Measurements from ENCODE around the gene ARHGAP19. TPM values are rescaled to one million over a fixed set of nuclear protein-coding genes. Genes with fewer than 3 reads are reported as not detected.

ARHGAP19 gene
- total and polyA plus RNA-seq, 9 of the 15 experiments (the other 6 are each of a cell fraction or from before 2014, with no cell fraction given) = 14.8 to 49.5 (median 26.8) TPM

GRCh38 chr10:97328646-97329453 lies 36.4 kb upstream of the ARHGAP19 start:
- TF ChIP-seq ZBTB43 (CRISPR knock-in tag; IDR thresholded peaks at IDR 0.05) (no peak), C11orf30 (IDR thresholded peaks at IDR 0.05; ENCODE audit: low read depth) (peak; percentile 96), ZNF316 (IDR thresholded peaks at IDR 0.05) (peak; percentile 97), MAFF (IDR thresholded peaks at IDR 0.05; ENCODE audit: low read length) (peak; percentile 98), MAFG (tag; conservative IDR thresholded peaks at IDR 0.05) (peak; percentile 92), ARID1B (IDR thresholded peaks at IDR 0.05) (peak; percentile 18; the same call in 1 of the 2 replicates), RCOR1 (IDR thresholded peaks at IDR 0.05; ENCODE audit: borderline replicate concordance in 1 of 2, low read depth in 2 of 2, low read length in 2 of 2) (0 out of 4 replicates have a peak, but pooled peaks of 1 of the 2 experiments have one; percentile 24), BCL6 (CRISPR knock-in tag; IDR thresholded peaks at IDR 0.05) (no peak), MAFK (IDR thresholded peaks at IDR 0.05; ENCODE audit: low read length) (peak; percentile 96), CBFA2T3 (IDR thresholded peaks at IDR 0.05) (peak; percentile 62), ZNF311 (CRISPR knock-in tag; IDR thresholded peaks at IDR 0.05) (no peak), HMBOX1 (IDR thresholded peaks at IDR 0.05) (peak; percentile 95), KDM1A (IDR thresholded peaks at IDR 0.05) (peak; percentile 54 to 61; a peak in 2 of 4 replicates)
- Histone ChIP-seq H2AFZ (ENCODE audit: low read depth, low read length) (no peak overlapping the region), H3K9ac (ENCODE audit: insufficient read depth in 1 of 2, low read depth in 2 of 2, low read length in 2 of 2) (no peak overlapping the region; a peak in 1 of 4 replicates), H3K79me2 (ENCODE audit: control insufficient read depth, insufficient read depth, low read length) (peaks cover 49% of the 10 kb centered on the region), H4K20me1 (replicated peaks; ENCODE audit: control insufficient read depth, insufficient read depth, low read length) (no peaks in the 10 kb centered on the region), H3K9me3 (replicated peaks; ENCODE audit: control insufficient read depth, insufficient read depth, low read depth, low read length) (no peaks in the 10 kb centered on the region), H3K27me3 (ENCODE audit: control insufficient read depth in 2 of 2, insufficient read depth in 2 of 2, low read length in 2 of 2) (no peaks in the 10 kb centered on the region), H3K27ac (ENCODE audit: extremely low read depth, low read depth, low read length) (no peak overlapping the region), H3K4me3 (no peak overlapping the region), H3K4me1 (replicated peaks in 1 of 2; ENCODE audit: control insufficient read depth in 2 of 2, insufficient read depth in 2 of 2, low read length in 2 of 2) (peaks cover 23 to 29% of the 10 kb centered on the region in 2 experiments), H3K9me1 (ENCODE audit: control insufficient read depth, insufficient read depth, low read length) (no peaks in the 10 kb centered on the region), H3K4me2 (ENCODE audit: insufficient read depth, low read length) (peak overlapping the region; percentile 37; the same call in 1 of the 2 replicates), H3K36me3 (ENCODE audit: control insufficient read depth, insufficient read depth, low read length) (peaks cover 27% of the 10 kb centered on the region)
- CTCF ChIA-PET (ENCODE audit: low intra/inter-chr PET ratio) = no interaction called here
- in situ Hi-C loops (cut with MboI) (no loop called here), intact Hi-C loops (cut with micrococcal nuclease) (no loop called here)
- DNase-seq (ENCODE audit: extremely low read depth in 1 of 4, low spot score in 3 of 4) (no peak), FAIRE-seq (no peak), ATAC-seq (no peak)
- POLR2A ChIA-PET = interaction anchor here (0.5 to 1.4 kb wide), 8 partner anchors 9 to 172 kb away, joined by 3 to 4 read pairs (median 4); no protein-coding TSS in a partner anchor
- WGBS (ENCODE audit: insufficient coverage, low coverage, missing lambda C conversion rate) = 27% methylated on average over 3 of the region's 3 CpGs
- BruUV-seq (replicated peaks) = no TSS peak

All from K562 (cell line).